ENCODE data around the gene KCTD7. TPM values are rescaled to one million over a fixed set of nuclear protein-coding genes. Genes with fewer than 3 reads are reported as not detected.

The KCTD7 gene
- total RNA-seq, 1 experiment from 2014 or later, result 3.9 TPM

DNA sequence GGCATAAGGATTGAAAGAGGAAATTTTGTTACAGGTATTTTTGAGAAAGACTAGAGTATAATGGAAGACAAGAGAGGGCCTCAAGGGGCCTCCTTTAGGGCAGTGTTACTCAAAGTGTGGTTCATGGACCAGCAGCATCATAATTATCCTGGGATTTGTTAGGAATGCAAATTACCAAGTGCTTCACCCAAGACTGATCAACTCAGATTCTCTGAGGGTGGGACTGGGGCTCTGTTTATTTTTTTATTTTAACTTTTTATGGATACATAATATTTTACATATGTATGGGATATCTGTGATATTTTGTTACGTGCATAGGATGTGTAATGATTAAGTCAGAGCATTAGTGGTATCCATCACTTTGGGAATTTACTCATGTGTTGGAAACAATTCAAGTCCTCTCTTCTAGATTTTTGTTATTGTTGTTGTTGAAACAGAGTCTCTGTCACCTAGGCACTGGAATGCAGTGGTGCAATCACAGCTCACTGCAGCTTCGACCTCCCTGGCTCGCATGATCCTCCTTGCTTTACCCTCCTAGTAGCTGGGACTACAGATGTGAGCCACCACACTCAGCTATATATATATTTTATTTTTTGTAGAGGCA lies 2.2 kb upstream of the KCTD7 start:
- H3K9me3 ChIP-seq (ENCODE audit: control insufficient read depth in 1 of 2, insufficient read depth in 1 of 2, low read depth in 1 of 2, low read length in 2 of 2), result no peaks in the 10 kb centered on the region
- ChIA-PET POLR2A (no interaction called here), CTCF (no interaction called here), RAD21 (ENCODE audit: low non-redundant PET in 1 of 2, low total read pairs in 2 of 2, uncharacterized antibody in 2 of 2, unreplicated experiment in 2 of 2) (no interaction called here)
- H3K79me2 ChIP-seq (ENCODE audit: insufficient read depth, low read length), result no peaks in the 10 kb centered on the region
- H2AFZ ChIP-seq (ENCODE audit: low read depth, low read length, poor library complexity, severe bottlenecking), result no peak overlapping the region
- peaks cover 11 to 14% of the 10 kb centered on the region in 2 experiments; a peak in 3 of 4 replicates for H3K4me1 ChIP-seq (ENCODE audit: control insufficient read depth in 1 of 2, insufficient read depth in 2 of 2, low read length in 2 of 2)
- intact Hi-C loops (cut with micrococcal nuclease), result no loop called here
- no peaks in the 10 kb centered on the region for H3K9me2 ChIP-seq (ENCODE audit: insufficient read depth)
- DNase-seq (ENCODE audit: low read depth, low spot score), result no peak
- BruUV-seq (replicated peaks), result no TSS peak
- no peak overlapping the region for H3K4me3 ChIP-seq (replicated peaks in 1 of 2; ENCODE audit: low read depth in 1 of 2, low read length in 2 of 2)
- H3K4me2 ChIP-seq (ENCODE audit: low read length), result no peak overlapping the region
- no peak overlapping the region for H3K27ac ChIP-seq (ENCODE audit: low read depth, low read length)
- H4K20me1 ChIP-seq (ENCODE audit: insufficient read depth), result no peaks in the 10 kb centered on the region
- TF ChIP-seq ZNF274 (IDR thresholded peaks at IDR 0.05; ENCODE audit: low read depth, low read length), result no peak
- no peak for TF ChIP-seq JUND (IDR thresholded peaks at IDR 0.05)
- no peak for TF ChIP-seq TCF7L2 (IDR thresholded peaks at IDR 0.05; ENCODE audit: borderline replicate concordance, extremely low read depth, insufficient read depth, insufficient read length)
- H3K27me3 ChIP-seq (ENCODE audit: insufficient read depth, low read length), result no peaks in the 10 kb centered on the region
- no peaks in the 10 kb centered on the region for H3K36me3 ChIP-seq (ENCODE audit: control insufficient read depth in 1 of 2, insufficient read depth in 2 of 2, low read length in 2 of 2)
- H3K9ac ChIP-seq (ENCODE audit: low read length), result no peak overlapping the region
- no peak for ATAC-seq

DNA sequence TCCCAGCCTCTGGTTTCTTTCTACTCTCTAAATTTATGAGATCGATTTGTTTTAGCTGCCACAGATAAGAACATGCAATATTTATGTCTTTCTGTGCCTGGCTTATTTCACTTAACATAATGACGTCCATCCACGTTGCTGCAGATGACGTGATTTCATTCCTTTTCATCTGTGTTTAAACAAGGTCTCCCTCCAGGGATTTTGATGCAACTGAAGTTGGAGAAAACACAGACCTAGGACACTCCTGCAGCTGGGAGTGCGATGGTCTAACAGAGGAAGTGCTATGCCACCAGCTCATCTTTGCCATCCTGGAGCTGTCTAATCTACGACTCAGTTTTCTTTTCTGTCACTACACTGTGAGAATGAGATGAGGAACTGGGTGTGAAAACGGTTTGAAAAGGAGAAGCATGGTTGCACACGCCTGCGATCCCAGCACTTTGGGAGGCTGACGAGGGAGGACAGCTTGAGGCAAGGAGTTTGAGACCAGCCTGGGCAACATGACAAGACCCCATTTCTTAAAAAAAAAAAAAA lies 1.5 kb upstream of the KCTD7 start:
- peaks cover 11 to 14% of the 10 kb centered on the region in 2 experiments; a peak in 3 of 4 replicates for H3K4me1 ChIP-seq (ENCODE audit: control insufficient read depth in 1 of 2, insufficient read depth in 2 of 2, low read length in 2 of 2)
- no peak overlapping the region for H3K4me3 ChIP-seq (replicated peaks in 1 of 2; ENCODE audit: low read depth in 1 of 2, low read length in 2 of 2)
- H3K79me2 ChIP-seq (ENCODE audit: insufficient read depth, low read length), result no peaks in the 10 kb centered on the region
- RAD21 ChIA-PET (ENCODE audit: low non-redundant PET in 1 of 2, low total read pairs in 2 of 2, uncharacterized antibody in 2 of 2, unreplicated experiment in 2 of 2), result interaction anchor here in 1 of 2 experiments (0.6 kb wide), 1 partner anchor 99 kb away, joined by 3 read pairs; no protein-coding TSS in a partner anchor
- POLR2A ChIA-PET, result interaction anchor here (0.9 kb wide), 1 partner anchor 10 kb away, joined by 8 read pairs; no protein-coding TSS in a partner anchor
- no peaks in the 10 kb centered on the region for H3K9me3 ChIP-seq (ENCODE audit: control insufficient read depth in 1 of 2, insufficient read depth in 1 of 2, low read depth in 1 of 2, low read length in 2 of 2)
- CTCF ChIA-PET, result no interaction called here
- no peak for ATAC-seq
- BruUV-seq (replicated peaks), result no TSS peak
- intact Hi-C loops (cut with micrococcal nuclease), result no loop called here
- H3K9me2 ChIP-seq (ENCODE audit: insufficient read depth), result no peaks in the 10 kb centered on the region
- H3K4me2 ChIP-seq (ENCODE audit: low read length), result no peak overlapping the region
- H3K27ac ChIP-seq (ENCODE audit: low read depth, low read length), result no peak overlapping the region
- H3K36me3 ChIP-seq (ENCODE audit: control insufficient read depth in 1 of 2, insufficient read depth in 2 of 2, low read length in 2 of 2), result no peaks in the 10 kb centered on the region
- no peaks in the 10 kb centered on the region for H4K20me1 ChIP-seq (ENCODE audit: insufficient read depth)
- no peak overlapping the region for H3K9ac ChIP-seq (ENCODE audit: low read length)
- no peak overlapping the region for H2AFZ ChIP-seq (ENCODE audit: low read depth, low read length, poor library complexity, severe bottlenecking)
- no peak for TF ChIP-seq CBX3 (IDR thresholded peaks at IDR 0.05; ENCODE audit: low read depth)
- TF ChIP-seq TCF7L2 (IDR thresholded peaks at IDR 0.05; ENCODE audit: borderline replicate concordance, extremely low read depth, insufficient read depth, insufficient read length), result no peak
- TF ChIP-seq YY1 (IDR thresholded peaks at IDR 0.05; ENCODE audit: extremely low read depth, insufficient replicate concordance, low read depth, low read length), result no peak
- TF ChIP-seq JUND (IDR thresholded peaks at IDR 0.05), result no peak
- no peak for TF ChIP-seq ZFX (IDR thresholded peaks at IDR 0.05)
- no peak for TF ChIP-seq SRF (IDR thresholded peaks at IDR 0.05; ENCODE audit: low read depth)
- TF ChIP-seq FOSL1 (IDR thresholded peaks at IDR 0.05; ENCODE audit: low read depth), result no peak
- TF ChIP-seq EZH2 (IDR thresholded peaks at IDR 0.05), result no peak
- TF ChIP-seq EGR1 (IDR thresholded peaks at IDR 0.05; ENCODE audit: low read depth), result no peak
- TF ChIP-seq, protein P1, sequence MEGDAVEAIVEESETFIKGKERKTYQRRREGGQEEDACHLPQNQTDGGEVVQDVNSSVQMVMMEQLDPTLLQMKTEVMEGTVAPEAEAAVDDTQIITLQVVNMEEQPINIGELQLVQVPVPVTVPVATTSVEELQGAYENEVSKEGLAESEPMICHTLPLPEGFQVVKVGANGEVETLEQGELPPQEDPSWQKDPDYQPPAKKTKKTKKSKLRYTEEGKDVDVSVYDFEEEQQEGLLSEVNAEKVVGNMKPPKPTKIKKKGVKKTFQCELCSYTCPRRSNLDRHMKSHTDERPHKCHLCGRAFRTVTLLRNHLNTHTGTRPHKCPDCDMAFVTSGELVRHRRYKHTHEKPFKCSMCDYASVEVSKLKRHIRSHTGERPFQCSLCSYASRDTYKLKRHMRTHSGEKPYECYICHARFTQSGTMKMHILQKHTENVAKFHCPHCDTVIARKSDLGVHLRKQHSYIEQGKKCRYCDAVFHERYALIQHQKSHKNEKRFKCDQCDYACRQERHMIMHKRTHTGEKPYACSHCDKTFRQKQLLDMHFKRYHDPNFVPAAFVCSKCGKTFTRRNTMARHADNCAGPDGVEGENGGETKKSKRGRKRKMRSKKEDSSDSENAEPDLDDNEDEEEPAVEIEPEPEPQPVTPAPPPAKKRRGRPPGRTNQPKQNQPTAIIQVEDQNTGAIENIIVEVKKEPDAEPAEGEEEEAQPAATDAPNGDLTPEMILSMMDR (IDR thresholded peaks at IDR 0.05 in 2 of 3, conservative IDR thresholded peaks at IDR 0.05 in 1 of 3; ENCODE audit: borderline replicate concordance in 1 of 3, insufficient read depth in 1 of 3, low read depth in 2 of 3, low read length in 2 of 3), result no peak
- no peak for TF ChIP-seq POLR2A (IDR thresholded peaks at IDR 0.05; ENCODE audit: borderline replicate concordance, extremely low read depth, insufficient read depth, insufficient read length)
- TF ChIP-seq, protein P2, sequence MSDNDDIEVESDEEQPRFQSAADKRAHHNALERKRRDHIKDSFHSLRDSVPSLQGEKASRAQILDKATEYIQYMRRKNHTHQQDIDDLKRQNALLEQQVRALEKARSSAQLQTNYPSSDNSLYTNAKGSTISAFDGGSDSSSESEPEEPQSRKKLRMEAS (IDR thresholded peaks at IDR 0.05), result no peak
- TF ChIP-seq CEBPB (IDR thresholded peaks at IDR 0.05; ENCODE audit: low read depth), result no peak
- no peak for TF ChIP-seq EZH2phosphoT487 (IDR thresholded peaks at IDR 0.05; ENCODE audit: borderline replicate concordance)
- TF ChIP-seq ZNF274 (IDR thresholded peaks at IDR 0.05; ENCODE audit: low read depth, low read length), result no peak
- H3K27me3 ChIP-seq (ENCODE audit: insufficient read depth, low read length), result no peaks in the 10 kb centered on the region
- no peak for DNase-seq (ENCODE audit: low read depth, low spot score)
